Sigmoid colon (tissue), 7 donors: ENCODE results near the gene ZFYVE28. TPM values are rescaled to one million over a fixed set of nuclear protein-coding genes. Genes with fewer than 3 reads are reported as not detected.
"Not testable (repeated sequence)": the region's sequence is repeated elsewhere in the genome, so short reads cannot be mapped to it uniquely, and the experiment has no call there.

Experiments
- DNase-seq: peaks from one replicate; pipeline ENCODE4 v3.0.0-alpha.2; 2019
- H3K27ac ChIP-seq, 4 donors: fragments of 200-600 bp; sonication (generic); one replicate each; pipeline ENCODE4 v1.5.1; 2016 to 2019; ENCODE audit warnings: mild to moderate bottlenecking in 1 of 4
- H3K27me3 ChIP-seq, 3 donors: fragments of 200-600 bp; sonication (generic); one replicate each; pipeline ENCODE4 v1.5.1; 2019; ENCODE audit warnings: mild to moderate bottlenecking in 1 of 3
- H3K36me3 ChIP-seq, 4 donors: fragments of 200-600 bp; sonication (generic); one replicate each; pipeline ENCODE4 v1.5.1; 2016 to 2019
- H3K4me1 ChIP-seq, 4 donors: fragments of 200-600 bp; sonication (generic); one replicate each; pipeline ENCODE4 v1.5.1; 2017 to 2019
- H3K4me3 ChIP-seq, 4 donors: fragments of 200-600 bp; sonication (generic); one replicate each; pipeline ENCODE4 v1.5.1; 2017 to 2019; ENCODE audit warnings: mild to moderate bottlenecking in 2 of 4, moderate library complexity in 1 of 4
- H3K9me3 ChIP-seq, 4 donors: fragments of 200-600 bp in 3 of 4; sonication (generic) in 3 of 4; one replicate each; pipeline versions ENCODE4 v1.5.1 to v1.6.1; 2013 to 2019
- EP300 ChIP-seq, 4 donors: sonication (generic); formaldehyde crosslinking; IDR thresholded peaks; one replicate each; pipeline ENCODE4 v1.6.1; 2017; ENCODE audit warnings: antibody characterized with exemption in 4 of 4
- POLR2A ChIP-seq, 2 donors: fragments of 450-650 bp; IDR thresholded peaks; one replicate each; pipeline ENCODE4 v1.6.1; 2016; ENCODE audit warnings: antibody characterized with exemption in 2 of 2, mild to moderate bottlenecking in 2 of 2, moderate library complexity in 2 of 2
- POLR2AphosphoS5 ChIP-seq, 4 donors: sonication (generic); formaldehyde crosslinking; IDR thresholded peaks; one replicate each; pipeline ENCODE4 v1.6.1; 2017; ENCODE audit warnings: antibody characterized with exemption in 4 of 4
- WGBS, 2 donors: extraction: QIAGEN DNeasy Blood & Tissue Kit; methylation state at CpG; one replicate each; pipeline ENCODE4 v1.1.7; 2013; 5-methylcytosine and 5-hydroxymethylcytosine counted together
- intact Hi-C: fragments of 100-400 bp; cut with DNase I; formaldehyde crosslinking; loops from one replicate; pipeline ENCODE4 v1.15.1; 2023
- polyA plus RNA-seq, 3 donors: library from polyadenylated mRNA; stranded (reverse); fragments of 200-250 nt; gene quantifications; one replicate each; pipeline ENCODE4 v1.2.3, GENCODE V29; 2013
- small RNA-seq, 3 donors: library from RNA; depleted of rRNA; stranded (forward); fragments of <200 nt; gene quantifications; one replicate each; pipeline ENCODE3, GENCODE V24; 2016
- total RNA-seq, 4 donors: library from RNA; depleted of rRNA; stranded (reverse); fragments of >200 nt; gene quantifications; one replicate each; pipeline ENCODE4 v1.1.0, GENCODE V29; 2016
- TF ChIP-seq, protein P1 (sequence below), 4 experiments: fragments of 450-650 bp in 3 of 4; fragments of 200-600 bp in 1 of 4; IDR thresholded peaks; one replicate each; pipeline ENCODE4 v1.5.1; 2016 to 2019; ENCODE audit warnings: antibody characterized with exemption in 4 of 4, mild to moderate bottlenecking in 3 of 4, moderate library complexity in 2 of 4
- donor health status: healthy with polysubstance abuse.
- donor health status: Bipolar disorder and iron deficiency.
- donor health status: healthy.

The ZFYVE28 gene
- total and polyA plus RNA-seq, 7 donors, result 3.1 to 24.1 (median 13.0) TPM

GRCh38 chr4:2226261-2226660, 192.2 kb downstream of the ZFYVE28 start:
- H3K27ac ChIP-seq, result no peak overlapping the region
- intact Hi-C loops, result no loop called here
- no peaks in the 10 kb centered on the region for H3K9me3 ChIP-seq
- TF ChIP-seq POLR2A (IDR thresholded peaks at IDR 0.05) (no peak), EP300 (IDR thresholded peaks at IDR 0.05) (no peak), POLR2AphosphoS5 (IDR thresholded peaks at IDR 0.05) (no peak)
- TF ChIP-seq, protein P1, sequence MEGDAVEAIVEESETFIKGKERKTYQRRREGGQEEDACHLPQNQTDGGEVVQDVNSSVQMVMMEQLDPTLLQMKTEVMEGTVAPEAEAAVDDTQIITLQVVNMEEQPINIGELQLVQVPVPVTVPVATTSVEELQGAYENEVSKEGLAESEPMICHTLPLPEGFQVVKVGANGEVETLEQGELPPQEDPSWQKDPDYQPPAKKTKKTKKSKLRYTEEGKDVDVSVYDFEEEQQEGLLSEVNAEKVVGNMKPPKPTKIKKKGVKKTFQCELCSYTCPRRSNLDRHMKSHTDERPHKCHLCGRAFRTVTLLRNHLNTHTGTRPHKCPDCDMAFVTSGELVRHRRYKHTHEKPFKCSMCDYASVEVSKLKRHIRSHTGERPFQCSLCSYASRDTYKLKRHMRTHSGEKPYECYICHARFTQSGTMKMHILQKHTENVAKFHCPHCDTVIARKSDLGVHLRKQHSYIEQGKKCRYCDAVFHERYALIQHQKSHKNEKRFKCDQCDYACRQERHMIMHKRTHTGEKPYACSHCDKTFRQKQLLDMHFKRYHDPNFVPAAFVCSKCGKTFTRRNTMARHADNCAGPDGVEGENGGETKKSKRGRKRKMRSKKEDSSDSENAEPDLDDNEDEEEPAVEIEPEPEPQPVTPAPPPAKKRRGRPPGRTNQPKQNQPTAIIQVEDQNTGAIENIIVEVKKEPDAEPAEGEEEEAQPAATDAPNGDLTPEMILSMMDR (IDR thresholded peaks at IDR 0.05), result no peak
- H3K4me3 ChIP-seq, result no peak overlapping the region
- H3K4me1 ChIP-seq, result no peaks in the 10 kb centered on the region
- no peaks in the 10 kb centered on the region for H3K27me3 ChIP-seq
- 84 to 87% methylated on average over 2 of the region's 2 CpGs for WGBS, 2 donors
- H3K36me3 ChIP-seq, result peaks cover 0 to 11% (median 6%) of the 10 kb centered on the region in 4 donors
- no peak for DNase-seq

DNA sequence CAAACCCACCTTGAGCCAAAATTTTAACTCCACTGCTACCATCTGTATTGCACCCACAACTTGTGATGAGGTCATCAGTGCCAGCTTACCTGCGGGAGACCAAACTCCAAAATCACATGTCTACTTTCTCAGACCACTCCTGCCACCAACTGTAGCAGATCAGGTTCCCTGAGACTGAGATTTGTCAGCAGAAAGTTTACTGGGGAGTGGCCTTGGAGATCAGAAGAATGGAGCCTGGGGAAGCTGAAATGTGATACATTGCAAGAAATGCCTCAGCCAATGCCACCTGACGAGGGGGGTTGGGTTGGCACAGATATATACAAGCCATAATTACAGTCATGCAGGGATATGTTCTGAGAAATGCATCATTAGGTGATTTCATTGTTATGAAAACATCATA, 195.6 kb downstream of the ZFYVE28 start:
- DNase-seq, result no peak
- H3K4me3 ChIP-seq, result no peak overlapping the region
- no peak overlapping the region for H3K27ac ChIP-seq
- H3K9me3 ChIP-seq, result no peaks in the 10 kb centered on the region
- TF ChIP-seq EP300 (IDR thresholded peaks at IDR 0.05) (no peak), POLR2A (IDR thresholded peaks at IDR 0.05) (no peak), POLR2AphosphoS5 (IDR thresholded peaks at IDR 0.05) (no peak)
- TF ChIP-seq, protein P1 (IDR thresholded peaks at IDR 0.05), result no peak
- no peaks in the 10 kb centered on the region for H3K27me3 ChIP-seq
- H3K4me1 ChIP-seq, result peaks cover 0 to 7% (median 0%) of the 10 kb centered on the region in 4 donors
- WGBS, 2 donors, result 95% methylated on average over 2 of the region's 2 CpGs
- peaks cover 0 to 7% (median 6%) of the 10 kb centered on the region in 4 donors for H3K36me3 ChIP-seq
- intact Hi-C loops, result loop anchor here (5.0 kb wide), 3 partner anchors 139 to 239 kb away; partner anchors contain the start of genes CFAP99 and ZFYVE28

GRCh38 chr4:2221378-2221777, 197.1 kb downstream of the ZFYVE28 start:
- not testable (repeated sequence) for H3K9me3 ChIP-seq, H3K4me3 ChIP-seq, H3K27ac ChIP-seq, H3K27me3 ChIP-seq, DNase-seq, H3K4me1 ChIP-seq, H3K36me3 ChIP-seq
- 62 to 78% methylated on average over 4 of the region's 4 CpGs for WGBS, 2 donors
- intact Hi-C loops, result loop anchor here (5.0 kb wide), 3 partner anchors 141 to 241 kb away; partner anchors contain the start of genes CFAP99 and ZFYVE28

DNA sequence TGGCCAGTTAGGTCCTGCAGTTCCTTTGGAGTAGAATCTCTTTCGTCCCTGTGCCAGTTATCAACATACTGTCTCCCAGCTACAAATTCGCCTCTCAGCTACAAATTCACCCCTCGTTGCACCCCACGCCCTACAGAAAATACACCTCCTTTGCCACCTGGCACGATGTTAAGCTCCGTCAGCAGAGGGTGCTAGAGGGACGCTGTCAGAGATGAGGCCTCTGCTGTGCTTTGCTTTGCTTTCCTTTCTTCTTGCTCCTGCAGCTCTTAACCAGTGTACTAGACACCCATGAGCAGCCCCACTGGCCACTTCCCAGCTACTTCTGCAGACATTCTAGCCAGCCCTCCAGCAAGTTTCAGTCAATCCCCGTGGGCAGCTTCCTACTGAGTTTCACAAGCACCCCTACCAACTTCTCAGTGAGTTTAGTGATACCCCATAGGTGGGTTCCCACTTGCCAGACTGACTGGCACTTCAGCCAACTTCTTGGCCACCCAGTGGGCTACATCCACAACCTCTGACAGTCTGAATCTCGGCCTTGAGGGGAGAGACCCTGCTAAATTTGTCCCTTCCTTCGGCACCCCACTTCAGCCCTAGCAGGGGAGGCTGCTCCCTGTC, 198.3 kb downstream of the ZFYVE28 start:
- peaks cover 0 to 7% (median 0%) of the 10 kb centered on the region in 4 donors for H3K4me1 ChIP-seq
- WGBS, 2 donors, result 11 to 13% methylated on average over 10 of the region's 10 CpGs
- TF ChIP-seq EP300 (IDR thresholded peaks at IDR 0.05), result no peak
- peak in 1 of 4 donors; percentile 17 for TF ChIP-seq POLR2AphosphoS5 (IDR thresholded peaks at IDR 0.05)
- TF ChIP-seq, protein P1 (IDR thresholded peaks at IDR 0.05), result peak; percentile 75 to 78 (median 76)
- no peak for TF ChIP-seq POLR2A (IDR thresholded peaks at IDR 0.05)
- H3K9me3 ChIP-seq, result no peaks in the 10 kb centered on the region
- H3K27me3 ChIP-seq, result no peaks in the 10 kb centered on the region
- peak; percentile 77 for DNase-seq
- intact Hi-C loops, result loop anchor here (5.0 kb wide), 3 partner anchors 142 to 242 kb away; partner anchors contain the start of genes CFAP99 and ZFYVE28
- H3K27ac ChIP-seq, result no peak overlapping the region
- peaks cover 0 to 7% (median 6%) of the 10 kb centered on the region in 4 donors for H3K36me3 ChIP-seq
- no peak overlapping the region for H3K4me3 ChIP-seq

Small RNA genes lying within 50 kb of the gene (small RNA-seq; reads per million reads assigned to genes)
- 0 reads per million in 3 donors for gene COX6B1P5

Other genes with a start within 250 kb of the ZFYVE28 start
- gene HAUS3, start 176.5 kb downstream of the ZFYVE28 start, total RNA-seq, result 10 to 100 TPM; 12.1 to 18.5 (median 16.4) TPM
- gene HAUS3, start 176.5 kb downstream of the ZFYVE28 start, polyA plus RNA-seq, result 1 to 10 TPM; 3.2 to 7.7 (median 6.0) TPM
- gene POLN, start 176.5 kb downstream of the ZFYVE28 start, total RNA-seq, result 1 to 10 TPM; 1.8 to 9.4 (median 2.6) TPM
- 1 to 10 TPM in 1 of 3 donors, under 1 TPM in 1, not detected in 1; 0.60 to 1.1 TPM for gene POLN, start 176.5 kb downstream of the ZFYVE28 start, polyA plus RNA-seq
- gene MXD4, start 156.5 kb downstream of the ZFYVE28 start, total RNA-seq, result 10 to 100 TPM; 36.4 to 62.0 (median 38.7) TPM
- 10 to 100 TPM; 25.0 to 32.8 (median 27.6) TPM for gene MXD4, start 156.5 kb downstream of the ZFYVE28 start, polyA plus RNA-seq
- gene CFAP99, start 310 bp upstream of the ZFYVE28 start, total RNA-seq, result not detected
- under 1 TPM in 1 of 3 donors, not detected in 2; 0.58 TPM for gene CFAP99, start 310 bp upstream of the ZFYVE28 start, polyA plus RNA-seq
- gene RNF4, start 50.5 kb upstream of the ZFYVE28 start, total RNA-seq, result 10 to 100 TPM; 28.5 to 51.0 (median 40.4) TPM
- 10 to 100 TPM; 19.8 to 39.4 (median 31.2) TPM for gene RNF4, start 50.5 kb upstream of the ZFYVE28 start, polyA plus RNA-seq
- gene FAM193A, start 118.0 kb upstream of the ZFYVE28 start, total RNA-seq, result 10 to 100 TPM; 17.4 to 32.4 (median 20.1) TPM
- gene FAM193A, start 118.0 kb upstream of the ZFYVE28 start, polyA plus RNA-seq, result 10 to 100 TPM in 1 of 3 donors, 1 to 10 TPM in 2; 6.0 to 16.1 (median 6.9) TPM